Dedifferentiated amniotic fluid mesenchymal stem cell (primary cell): ENCODE measurements around the gene MROH8.
"Not testable (repeated sequence)": the region's sequence is repeated elsewhere in the genome, so short reads cannot be mapped to it uniquely, and the experiment has no call there.

ENCODE experiments used
- DNase-seq: peaks from one replicate; pipeline ENCODE4 v3.0.0-alpha.2; 2016; ENCODE audit errors: extremely low spot score

The MROH8 gene

DNA sequence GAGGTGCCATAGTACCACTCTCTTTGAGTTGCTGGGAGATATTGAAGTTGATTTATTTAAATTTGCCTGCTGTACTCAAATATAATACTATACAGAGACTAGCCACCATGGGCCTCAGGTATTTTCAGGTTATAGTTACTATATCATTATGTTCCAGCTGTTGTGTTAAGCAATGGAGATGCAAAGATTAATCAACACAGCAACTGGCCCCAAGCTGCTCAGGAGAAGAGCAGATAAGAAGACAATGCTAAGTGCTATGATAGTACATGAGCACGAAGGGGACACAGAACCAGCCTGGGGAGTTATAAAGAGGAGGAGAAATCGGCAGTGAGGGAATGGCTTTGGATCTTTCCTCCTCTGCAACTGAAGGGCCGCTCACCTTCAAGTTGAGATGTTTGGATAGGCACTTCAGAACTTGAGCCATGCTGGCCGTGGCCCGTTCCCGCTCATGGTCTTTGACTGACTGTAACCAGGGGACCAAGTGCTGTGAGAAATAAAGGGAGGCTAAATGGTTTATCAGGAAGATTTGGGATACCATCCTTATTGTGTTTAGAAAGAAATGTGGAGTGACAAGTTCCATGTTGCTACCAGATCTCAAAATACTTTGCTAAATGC lies 24.6 kb downstream of the MROH8 start:
- no peak for DNase-seq

DNA sequence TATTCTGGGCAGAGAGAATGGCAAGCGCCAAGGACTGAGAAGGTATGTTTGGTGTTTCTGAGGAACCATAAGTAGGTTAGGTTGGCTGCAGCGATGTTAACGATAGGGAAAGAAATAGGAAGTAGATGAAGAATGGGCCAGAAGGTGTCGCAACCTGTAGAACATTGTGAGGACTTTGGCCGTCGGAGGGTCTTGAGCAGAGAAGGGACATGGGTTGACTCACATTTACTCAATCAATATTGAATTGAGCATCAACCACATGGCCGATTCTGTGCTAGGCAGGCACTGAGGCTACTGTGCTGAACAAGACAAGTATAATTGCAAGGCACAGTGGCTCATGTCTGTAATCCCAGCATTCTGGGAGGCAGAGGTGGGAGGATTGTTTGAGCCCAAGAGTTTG lies 27.1 kb downstream of the MROH8 start:
- DNase-seq, result no peak

DNA sequence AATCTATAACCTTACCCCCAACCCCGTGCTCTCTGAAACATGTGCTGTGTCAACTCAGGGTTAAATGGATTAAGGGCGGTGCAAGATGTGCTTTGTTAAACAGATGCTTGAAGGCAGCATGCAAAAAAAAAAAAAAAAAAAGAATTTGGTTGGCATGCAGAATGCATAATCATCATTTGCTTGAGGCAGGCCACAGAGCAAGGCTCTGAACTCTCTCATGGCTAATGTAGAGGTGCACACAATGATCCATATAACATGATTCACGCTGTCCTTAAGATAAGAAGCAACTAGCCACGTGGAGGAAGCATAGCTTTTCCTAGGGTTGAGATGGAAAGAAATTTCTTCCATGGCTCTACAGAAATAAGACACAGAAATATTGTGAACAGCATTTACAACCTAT lies 27.8 kb downstream of the MROH8 start:
- no peak for DNase-seq

DNA sequence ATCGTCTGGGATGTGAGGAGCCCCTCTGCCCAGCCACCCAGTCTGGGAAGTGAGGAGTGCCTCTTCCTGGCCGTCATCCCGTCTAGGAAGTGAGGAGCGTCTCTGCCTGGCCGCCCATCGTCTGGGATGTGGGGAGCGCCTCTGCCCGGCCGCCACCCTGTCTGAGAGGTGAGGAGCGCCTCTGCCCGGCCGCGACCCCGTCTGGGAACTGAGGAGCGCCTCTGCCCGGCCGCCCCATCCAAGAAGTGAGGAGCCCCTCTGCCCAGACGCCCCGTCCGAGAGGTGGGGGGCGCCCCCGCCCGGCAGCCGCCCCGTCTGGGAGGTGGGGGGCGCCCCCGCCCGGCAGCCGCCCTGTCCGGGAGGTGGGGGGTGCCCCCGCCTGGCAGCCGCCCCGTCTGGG lies 28.5 kb downstream of the MROH8 start:
- DNase-seq, result not testable (repeated sequence)

DNA sequence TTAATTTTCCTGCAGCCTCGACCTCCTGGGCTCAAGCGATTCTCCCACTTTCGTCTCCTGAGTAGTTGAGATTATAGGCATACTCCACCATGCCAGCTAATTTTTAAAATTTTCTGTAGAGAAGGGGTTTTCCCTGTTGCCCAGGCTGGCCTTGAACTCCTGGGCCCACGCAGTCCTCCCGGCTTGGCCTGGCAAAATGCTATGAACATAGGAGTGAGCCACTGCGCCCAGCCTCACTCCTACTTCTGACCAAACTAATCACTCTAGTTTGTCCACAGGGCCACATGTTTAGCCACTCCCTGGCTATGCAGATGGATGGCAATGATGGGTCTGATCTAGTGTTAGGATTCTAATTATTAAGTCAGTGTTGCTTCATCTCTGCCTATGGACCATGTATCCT lies 32.1 kb downstream of the MROH8 start:
- no peak for DNase-seq

DNA sequence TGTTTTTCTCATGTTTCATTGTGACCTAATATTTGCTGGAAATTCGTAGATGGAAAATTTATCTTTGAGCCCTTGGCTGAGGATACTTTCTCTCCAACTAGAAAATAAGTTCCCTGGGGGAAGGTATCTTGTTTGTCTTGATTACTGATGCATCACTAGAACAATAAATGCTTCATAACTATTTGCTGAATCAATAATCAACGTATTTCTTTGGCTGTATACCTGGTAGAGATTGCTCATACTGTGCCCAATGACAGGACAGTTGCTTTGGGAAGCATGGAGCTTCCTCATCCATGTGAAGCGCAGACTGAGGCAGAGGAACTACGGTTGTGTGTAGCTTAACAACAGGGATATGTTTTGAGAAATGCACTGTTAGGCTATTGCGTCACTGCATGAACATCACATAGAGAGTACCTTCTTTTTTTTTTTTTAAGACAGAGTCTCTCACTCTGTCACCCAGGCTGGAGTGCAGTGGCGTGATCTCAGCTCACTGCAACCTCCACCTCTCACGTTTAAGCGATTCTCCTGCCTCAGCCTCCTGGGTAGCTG lies 34.4 kb downstream of the MROH8 start:
- no peak for DNase-seq

DNA sequence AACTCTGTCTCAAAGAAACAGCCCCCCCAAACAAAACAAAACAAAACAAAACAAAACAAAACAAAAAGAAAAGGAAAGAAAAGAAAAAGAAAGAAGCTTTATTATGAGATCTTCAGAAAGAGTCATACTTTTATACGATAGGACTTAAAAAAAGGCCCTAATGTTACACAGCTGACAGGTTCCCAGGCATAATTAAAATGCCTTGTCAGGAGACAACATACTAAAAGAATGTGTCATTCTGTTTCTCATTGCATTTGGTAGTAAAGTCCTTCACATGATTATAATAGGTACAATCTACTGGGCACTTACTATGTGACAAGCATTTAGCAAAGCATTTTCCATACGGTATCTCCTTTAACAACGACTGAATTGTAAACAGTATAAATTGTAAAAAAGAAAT lies 36.6 kb downstream of the MROH8 start:
- no peak for DNase-seq

DNA sequence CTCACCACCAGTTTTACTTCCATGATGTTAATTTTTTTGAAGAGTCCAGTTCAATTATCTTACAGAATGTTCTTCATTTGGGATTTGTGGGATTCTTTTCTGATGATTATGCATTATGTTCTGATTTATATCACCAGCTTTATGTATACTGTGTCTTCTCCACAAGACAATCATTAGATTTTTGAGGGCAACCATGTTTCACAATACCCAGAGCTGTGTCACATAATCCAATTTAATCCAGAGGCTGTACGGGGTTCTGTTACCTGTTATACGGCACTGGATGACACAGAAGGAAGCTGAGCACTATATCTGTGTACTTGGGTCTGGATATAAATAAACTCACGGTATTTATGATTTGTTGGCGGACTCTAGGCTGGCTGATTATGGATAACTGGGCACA lies 41.8 kb downstream of the MROH8 start:
- no peak for DNase-seq

DNA sequence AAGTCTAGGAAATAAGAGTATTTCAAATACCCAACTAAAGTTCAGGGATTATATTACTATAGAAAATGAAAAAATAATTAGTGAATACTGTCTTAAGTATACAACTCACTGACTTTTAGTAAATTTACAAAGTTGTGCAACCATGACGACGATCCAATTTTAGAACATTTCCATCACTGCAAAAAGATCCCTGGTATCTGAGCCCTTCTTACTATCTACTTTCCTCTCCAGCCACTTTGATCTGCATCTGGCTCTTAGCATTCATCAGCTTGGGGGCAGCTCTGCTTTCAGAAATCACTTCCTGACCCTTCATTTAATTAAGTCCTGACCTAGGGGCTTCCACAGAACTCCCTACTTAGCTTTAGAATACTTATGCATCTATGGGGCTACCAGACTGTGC lies 45.4 kb downstream of the MROH8 start:
- no peak for DNase-seq

DNA sequence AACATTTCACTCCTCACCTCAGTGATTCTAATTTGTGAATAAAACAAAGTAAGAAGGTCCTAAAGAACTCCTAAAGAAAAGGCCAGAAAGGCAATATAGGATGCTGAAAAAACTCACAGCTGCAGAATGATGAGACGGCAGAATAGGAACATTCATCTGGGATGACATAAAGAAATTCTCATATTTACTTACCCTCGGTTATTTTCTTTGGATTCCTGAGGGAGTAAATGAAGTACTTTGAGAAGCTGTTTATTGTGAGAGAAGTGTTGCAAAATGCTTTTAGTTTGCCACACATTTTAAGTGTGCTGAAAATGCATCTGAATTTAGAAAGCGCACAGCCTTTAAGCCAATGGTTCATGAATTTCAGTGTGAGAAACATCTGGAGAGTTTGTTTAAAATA lies 47.9 kb downstream of the MROH8 start:
- DNase-seq, result no peak

DNA sequence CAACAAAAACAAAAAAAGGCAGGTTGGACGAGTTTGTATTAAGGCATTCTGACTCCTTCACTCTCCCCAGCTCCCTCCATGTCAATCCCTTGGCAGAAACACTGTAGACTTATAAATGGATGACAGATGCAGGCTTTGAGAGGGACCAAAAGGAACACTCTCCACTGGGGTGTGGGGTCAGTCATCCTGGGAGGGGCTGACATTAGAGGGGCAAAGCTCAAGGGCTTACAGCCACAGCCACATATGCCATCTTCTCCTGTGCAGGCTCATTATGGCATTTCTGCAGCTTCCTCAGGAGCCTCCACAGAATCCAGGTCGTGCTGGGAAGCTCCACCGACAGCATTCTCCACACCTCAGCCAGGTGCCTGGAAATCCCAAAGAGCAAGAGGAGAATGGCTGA lies 50.5 kb downstream of the MROH8 start:
- no peak for DNase-seq

DNA sequence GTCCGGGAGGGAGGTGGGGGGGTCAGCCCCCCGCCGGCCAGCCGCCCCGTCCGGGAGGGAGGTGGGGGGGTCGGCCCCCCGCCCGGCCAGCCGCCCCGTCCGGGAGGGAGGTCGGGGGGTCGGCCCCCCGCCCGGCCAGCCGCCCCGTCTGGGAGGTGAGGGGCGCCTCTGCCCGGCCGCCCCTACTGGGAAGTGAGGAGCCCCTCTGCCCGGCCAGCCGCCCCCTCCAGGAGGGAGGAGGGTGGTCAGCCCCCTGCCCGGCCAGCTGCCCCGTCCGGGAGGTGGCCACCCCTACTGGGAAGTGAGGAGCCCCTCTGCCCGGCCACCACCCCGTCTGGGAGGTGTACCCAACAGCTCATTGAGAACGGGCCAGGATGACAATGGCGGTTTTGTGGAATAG lies 53.1 kb downstream of the MROH8 start:
- not testable (repeated sequence) for DNase-seq

DNA sequence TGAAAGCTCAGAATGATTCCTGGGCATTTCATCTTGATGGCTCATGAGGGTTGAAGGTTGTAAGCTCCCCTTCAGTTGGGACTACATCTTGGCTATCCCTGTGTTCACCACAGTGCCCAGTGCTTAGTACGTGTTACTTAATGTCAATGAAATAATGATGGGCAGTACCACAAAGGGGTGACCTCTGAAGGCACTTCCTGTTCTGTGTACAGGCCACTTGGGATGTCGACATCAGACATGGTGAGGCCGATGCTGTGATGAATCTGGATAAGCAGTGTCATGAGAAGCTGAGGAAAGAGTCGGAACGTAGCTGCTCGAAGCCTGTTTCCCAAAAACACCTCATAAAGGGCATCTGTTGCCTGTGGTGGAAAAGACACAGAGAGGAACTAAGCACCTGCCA lies 55.9 kb downstream of the MROH8 start:
- DNase-seq, result no peak

DNA sequence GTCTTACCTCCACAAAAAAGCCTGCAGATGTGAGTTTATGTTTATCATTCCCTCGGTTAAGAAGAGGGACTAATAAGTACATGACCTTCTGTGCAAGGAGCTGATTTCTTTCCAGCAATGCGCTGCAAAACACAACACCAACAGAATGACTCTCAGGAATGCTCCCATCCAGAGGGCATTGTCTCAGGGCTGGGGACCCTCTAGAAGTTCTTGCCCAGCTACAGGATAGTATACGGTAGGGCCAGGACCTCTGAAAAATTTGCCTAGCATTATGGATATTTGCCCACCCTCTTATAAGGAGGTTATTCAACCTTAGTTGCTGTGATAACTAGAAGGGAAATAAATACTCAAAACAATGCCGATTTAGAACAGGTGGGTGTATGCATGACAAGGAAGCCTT lies 58.9 kb downstream of the MROH8 start:
- DNase-seq, result no peak

DNA sequence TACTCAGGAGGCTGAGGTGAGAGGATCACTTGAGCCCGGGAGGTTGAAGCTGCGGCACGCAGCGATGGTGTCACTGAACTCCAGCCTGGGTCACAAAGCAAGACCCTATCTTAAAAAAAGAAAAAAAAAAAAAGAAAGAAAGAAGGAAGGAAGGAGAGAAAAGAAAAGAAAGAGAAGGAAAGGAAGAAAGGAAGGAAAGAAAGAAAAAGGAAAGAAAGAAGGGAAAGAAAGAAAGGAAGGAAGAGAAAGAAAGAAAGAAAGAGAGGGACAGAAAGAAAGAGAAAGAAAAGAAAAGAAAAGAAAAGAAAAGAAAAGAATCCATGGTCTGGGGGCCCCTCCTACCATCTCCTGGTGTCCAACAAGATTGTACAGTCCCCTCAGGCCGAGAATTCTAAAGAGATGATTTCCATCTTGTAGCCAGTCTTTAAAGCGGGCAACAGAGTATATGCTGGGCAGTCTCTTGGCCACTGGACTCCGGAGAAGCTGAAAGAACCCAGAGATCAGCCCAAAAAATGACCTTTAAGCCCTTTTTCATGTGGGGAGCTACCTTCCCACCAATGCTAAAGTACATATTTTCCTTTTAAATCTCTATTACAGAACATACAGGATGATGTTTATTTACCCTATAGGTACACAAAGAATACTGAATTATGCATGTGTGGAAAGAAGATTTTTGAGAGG lies 59.9 kb downstream of the MROH8 start:
- DNase-seq, result no peak

DNA sequence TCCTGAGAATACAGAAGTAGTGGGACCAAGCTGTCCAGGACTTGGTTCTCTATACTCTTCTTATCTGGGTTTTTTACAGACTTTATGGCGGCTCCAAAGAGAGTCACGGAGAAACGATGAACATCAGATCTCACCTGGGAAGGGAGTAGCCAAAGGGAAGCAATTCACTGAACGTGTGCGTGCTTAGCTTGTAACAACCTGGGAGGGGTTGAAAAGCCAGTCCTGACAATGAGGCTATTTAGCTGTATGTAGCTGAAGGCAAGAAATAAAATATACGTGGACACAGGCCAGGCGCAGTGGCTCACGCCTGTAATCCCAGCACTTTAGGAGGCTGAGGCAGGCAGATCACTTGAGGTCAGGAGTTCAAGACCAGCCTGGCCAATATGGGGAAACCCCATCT lies 65.3 kb downstream of the MROH8 start:
- DNase-seq, result no peak

DNA sequence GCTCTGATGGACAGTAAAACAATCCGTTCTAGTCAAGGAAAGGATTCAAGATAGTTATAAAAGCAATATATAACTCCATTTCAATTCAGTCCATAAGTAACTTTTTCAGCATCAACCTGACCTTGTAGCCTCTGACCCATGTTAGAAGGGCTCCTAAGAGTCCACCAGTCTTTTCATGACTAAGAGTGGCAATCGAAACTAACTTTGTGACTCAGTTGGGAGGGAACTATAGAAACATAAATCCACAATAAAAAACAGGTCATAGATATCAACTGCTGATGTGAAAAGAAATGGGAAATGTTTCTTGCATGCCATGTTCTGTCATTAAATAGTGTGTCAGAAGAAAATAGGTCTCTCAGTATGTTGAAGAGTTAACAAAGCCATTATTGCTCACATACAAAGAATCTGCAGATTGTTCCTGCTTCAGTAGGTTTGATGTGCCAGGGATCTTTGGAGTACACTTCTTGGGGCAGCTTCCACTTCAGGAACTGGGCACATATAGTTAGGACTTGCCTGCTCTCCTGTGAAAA lies 67.4 kb downstream of the MROH8 start:
- DNase-seq, result no peak

DNA sequence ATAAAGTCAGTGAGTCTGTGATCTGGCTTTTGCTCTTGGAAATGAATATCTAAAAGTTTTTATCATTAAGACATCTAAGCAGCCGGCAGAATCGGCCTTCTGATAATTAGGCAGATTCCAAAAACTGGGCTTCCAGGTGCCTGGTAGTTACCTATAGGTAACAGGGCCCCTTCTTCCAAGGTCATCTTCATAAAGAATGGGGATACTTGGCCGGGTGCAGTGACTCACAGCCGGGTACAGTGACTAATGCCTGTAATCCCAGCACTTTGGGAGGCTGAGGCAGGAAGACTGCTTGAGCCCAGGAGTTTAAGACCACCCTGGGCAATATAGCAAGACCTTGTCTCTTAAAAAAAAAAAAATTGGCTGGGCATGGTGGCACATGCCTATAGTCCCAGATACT lies 70.7 kb downstream of the MROH8 start:
- no peak for DNase-seq

DNA sequence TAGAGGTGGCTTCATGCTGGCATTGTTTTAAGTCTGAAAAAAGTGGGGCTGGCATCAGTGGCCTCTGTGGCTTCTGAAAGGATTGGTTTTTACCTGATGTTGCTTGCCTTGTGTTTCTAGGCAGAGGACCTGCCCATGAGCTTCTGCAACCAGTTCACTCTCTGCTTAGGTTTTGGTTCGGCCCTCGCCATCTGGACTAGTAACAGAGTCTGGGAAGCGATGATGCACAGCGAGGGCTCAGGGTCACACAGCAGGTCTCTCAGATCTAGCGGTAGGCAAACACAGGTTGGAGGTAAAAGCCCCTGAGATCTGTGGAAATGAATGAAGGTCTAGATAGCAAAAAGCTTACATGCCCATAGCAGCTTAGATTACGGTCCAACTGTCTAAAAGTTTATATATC lies 76.8 kb downstream of the MROH8 start:
- no peak for DNase-seq

DNA sequence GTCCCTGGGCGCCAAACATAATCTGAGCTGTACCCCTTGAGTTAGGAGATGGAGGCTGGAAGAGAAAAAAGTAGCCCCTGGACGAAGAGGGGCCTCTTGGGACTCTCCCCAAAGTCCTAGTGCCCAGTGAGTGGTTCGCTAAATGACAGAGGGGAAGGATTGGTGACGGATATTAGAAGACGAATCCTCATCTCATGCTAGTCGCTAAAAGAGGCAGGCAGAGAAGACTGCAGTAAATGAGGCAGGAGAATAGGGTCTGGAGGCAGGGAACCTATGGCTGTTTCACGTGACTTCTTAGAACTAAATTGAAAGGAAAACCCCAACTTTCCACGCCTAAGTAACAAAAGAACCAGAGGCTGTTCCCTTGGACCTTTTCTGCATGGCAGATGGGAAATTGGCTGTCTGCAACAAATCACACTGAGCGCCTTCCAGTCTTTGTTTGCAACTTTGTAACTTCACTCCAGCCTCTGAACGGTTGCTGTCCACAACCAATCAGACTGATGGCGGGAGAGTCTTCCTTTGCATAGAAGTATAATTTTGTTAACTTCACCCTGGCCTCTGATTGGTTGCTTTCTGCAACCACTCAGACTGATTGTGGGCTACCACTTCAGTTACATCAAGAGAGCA lies 82.8 kb downstream of the MROH8 start:
- DNase-seq, result no peak

DNA sequence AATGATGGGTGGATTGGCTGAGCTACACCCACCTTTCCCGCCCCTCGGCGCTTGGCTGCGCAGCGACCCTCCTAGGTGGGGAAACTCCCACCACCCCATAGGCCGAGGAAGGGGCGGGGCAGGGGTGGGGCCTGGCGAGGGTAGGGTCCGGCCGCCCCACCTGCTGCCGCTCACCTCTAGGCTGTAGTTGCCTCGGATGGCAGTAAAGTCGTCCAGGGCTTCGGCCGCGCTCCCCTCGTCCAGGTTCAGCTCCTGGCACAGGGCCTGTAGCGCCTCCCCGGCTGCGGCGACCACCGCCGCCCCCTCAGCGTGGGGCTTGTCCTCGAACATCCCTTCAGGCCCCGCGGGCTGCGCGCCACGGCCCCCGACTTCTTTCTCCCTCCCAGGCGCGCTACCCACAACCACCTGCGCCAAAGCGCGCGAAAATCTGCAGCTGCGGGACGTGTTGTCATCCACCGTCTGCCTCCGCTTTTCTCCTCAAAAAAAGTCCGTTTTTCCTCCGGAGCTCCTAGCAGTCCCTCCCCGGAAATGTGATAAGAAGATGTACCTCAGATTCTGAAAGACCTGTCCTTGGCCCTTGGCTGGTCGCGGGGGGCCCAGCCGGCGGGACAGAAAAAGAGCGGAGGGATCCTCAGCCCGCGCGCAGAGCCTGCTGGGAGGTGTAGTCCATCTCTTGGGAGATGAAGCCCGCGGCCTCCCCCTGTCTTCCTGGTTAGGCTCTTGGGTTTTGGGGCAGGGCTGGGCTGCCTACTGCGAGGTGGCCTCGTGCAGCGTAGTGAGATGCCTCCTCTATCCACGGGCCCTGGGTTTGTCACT lies 83.5 kb downstream of the MROH8 start, which contains the start of gene RBL1:
RBL1 (minus strand) TSS at position 399 of the 816 bp plus-strand sequence; CDS start at position 330, 69 bp downstream.
- DNase-seq, result peak; percentile 63

DNA sequence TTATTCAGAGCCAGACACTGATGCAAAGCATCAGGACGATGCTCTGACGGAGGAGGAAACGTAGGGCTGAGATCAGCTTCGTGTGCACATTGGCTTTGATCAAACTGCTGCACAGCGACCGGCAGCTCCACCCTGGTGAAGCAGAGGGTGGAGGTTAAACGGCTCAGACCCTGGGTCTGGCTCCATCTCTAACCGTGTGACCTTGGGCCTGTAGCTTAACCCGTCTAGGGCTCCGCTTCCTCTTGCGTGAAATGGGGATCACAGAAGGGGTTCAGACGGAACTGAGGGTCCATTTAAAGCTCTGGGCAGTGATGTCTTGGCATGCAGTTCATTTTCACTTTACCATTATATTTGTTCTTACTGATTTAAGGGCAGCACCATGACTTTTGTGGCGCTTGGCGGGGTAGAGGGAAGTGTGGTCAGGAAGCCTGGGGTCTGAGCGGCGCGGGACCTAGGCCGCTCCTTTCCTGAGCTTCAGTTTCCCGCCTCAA lies 84.2 kb downstream of the MROH8 start:
- DNase-seq, result no peak
